ENCODE results near the gene FARS2.

The FARS2 gene

GRCh38 chr6:5325173-5325572, 63.9 kb downstream of the FARS2 start:
- DNase-seq (ENCODE audit: low spot score) = no peak

- no peak for DNase-seq (ENCODE audit: low spot score)
Measured at GRCh38 chr6:5326022-5326641, 64.8 kb downstream of the FARS2 start.

GRCh38 chr6:5328800-5329199, 67.5 kb downstream of the FARS2 start:
- DNase-seq (ENCODE audit: low spot score) = no peak

GRCh38 chr6:5331845-5332442, 70.6 kb downstream of the FARS2 start:
- DNase-seq (ENCODE audit: low spot score) = no peak

GRCh38 chr6:5333658-5334057, 72.3 kb downstream of the FARS2 start:
- no peak for DNase-seq (ENCODE audit: low spot score)

- no peak for DNase-seq (ENCODE audit: low spot score)
Measured at GRCh38 chr6:5334341-5334740, 73.0 kb downstream of the FARS2 start.

GRCh38 chr6:5335020-5335419, 73.7 kb downstream of the FARS2 start:
- DNase-seq (ENCODE audit: low spot score) = no peak

GRCh38 chr6:5337573-5337972, 76.3 kb downstream of the FARS2 start:
- DNase-seq (ENCODE audit: low spot score) = peak; percentile 23

GRCh38 chr6:5338177-5338960, 77.1 kb downstream of the FARS2 start:
- DNase-seq (ENCODE audit: low spot score) = peak; percentile 44

- no peak for DNase-seq (ENCODE audit: low spot score)
Measured at GRCh38 chr6:5339786-5340185, 78.5 kb downstream of the FARS2 start.

GRCh38 chr6:5341845-5342244, 80.5 kb downstream of the FARS2 start:
- no peak for DNase-seq (ENCODE audit: low spot score)

- no peak for DNase-seq (ENCODE audit: low spot score)
Measured at GRCh38 chr6:5343998-5344397, 82.7 kb downstream of the FARS2 start.

GRCh38 chr6:5345324-5345723, 84.0 kb downstream of the FARS2 start:
- DNase-seq (ENCODE audit: low spot score) = no peak

- no peak for DNase-seq (ENCODE audit: low spot score)
Measured at GRCh38 chr6:5351552-5352210, 90.4 kb downstream of the FARS2 start.

- no peak for DNase-seq (ENCODE audit: low spot score)
Measured at GRCh38 chr6:5353971-5354370, 92.7 kb downstream of the FARS2 start.

- no peak for DNase-seq (ENCODE audit: low spot score)
Measured at GRCh38 chr6:5357486-5357885, 96.2 kb downstream of the FARS2 start.

- no peak for DNase-seq (ENCODE audit: low spot score)
Measured at GRCh38 chr6:5359417-5359816, 98.1 kb downstream of the FARS2 start.

GRCh38 chr6:5361396-5361795, 100.1 kb downstream of the FARS2 start:
- no peak for DNase-seq (ENCODE audit: low spot score)

- no peak for DNase-seq (ENCODE audit: low spot score)
Measured at GRCh38 chr6:5365436-5366195, 104.3 kb downstream of the FARS2 start.

GRCh38 chr6:5366941-5367340, 105.6 kb downstream of the FARS2 start:
- DNase-seq (ENCODE audit: low spot score) = no peak

- no peak for DNase-seq (ENCODE audit: low spot score)
Measured at GRCh38 chr6:5367510-5367909, 106.2 kb downstream of the FARS2 start.

- no peak for DNase-seq (ENCODE audit: low spot score)
Measured at GRCh38 chr6:5373430-5373829, 112.1 kb downstream of the FARS2 start.
